ENCODE measurements around the gene RAB17. TPM values are rescaled to one million over a fixed set of nuclear protein-coding genes. Genes with fewer than 3 reads are reported as not detected.

Gene RAB17
- total and polyA plus RNA-seq, 2 of the 4 experiments (the other 2 are of a cell fraction) = 0.41 TPM; not detected in 1

DNA sequence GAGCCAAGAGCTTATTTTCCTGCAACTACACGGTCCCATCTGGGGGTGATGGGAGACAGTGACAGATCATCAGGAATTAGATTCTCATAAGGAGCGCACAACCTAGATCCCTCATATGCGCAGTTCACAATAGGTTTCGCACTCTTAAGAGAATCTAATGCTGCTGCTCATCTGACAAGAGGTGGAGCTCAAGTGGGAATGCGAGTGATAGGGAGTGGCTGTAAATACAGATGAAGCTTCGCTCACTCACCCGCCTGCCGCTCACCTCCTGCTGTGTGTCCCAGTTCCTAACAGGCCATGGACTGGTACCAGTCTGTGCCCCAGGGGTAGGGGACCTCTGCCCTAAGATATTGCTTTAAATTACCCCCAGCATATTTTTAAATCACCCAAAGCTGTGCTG is 47.6 kb upstream of the RAB17 start:
- H3K4me2 ChIP-seq (ENCODE audit: low read depth, low read length) = no peak overlapping the region
- H3K79me1 ChIP-seq (ENCODE audit: low read depth in 1 of 2, low read length in 2 of 2) = peaks cover 50 to 88% of the 10 kb centered on the region in 2 experiments
- peaks cover 5% of the 10 kb centered on the region; the same call in 1 of the 2 replicates for H3K36me3 ChIP-seq (ENCODE audit: control insufficient read depth, insufficient read depth, low read length)
- H4K91ac ChIP-seq (ENCODE audit: insufficient read depth, low read depth, low read length) = no peak overlapping the region
- peaks cover 40% of the 10 kb centered on the region for H4K20me1 ChIP-seq (ENCODE audit: insufficient read depth, low read length)
- H2BK5ac ChIP-seq (ENCODE audit: low read depth, low read length, poor library complexity, severe bottlenecking) = no peak overlapping the region
- no peak overlapping the region for H3K4ac ChIP-seq (ENCODE audit: low read depth, low read length)
- H2BK15ac ChIP-seq (ENCODE audit: low read depth, low read length) = no peak overlapping the region
- H2BK20ac ChIP-seq (ENCODE audit: low read depth, low read length) = no peak overlapping the region
- no peak overlapping the region for H3K23ac ChIP-seq (ENCODE audit: low read depth, low read length)
- POLR2A ChIA-PET (ENCODE audit: unreplicated experiment) = no interaction called here
- H3K4me1 ChIP-seq (ENCODE audit: control insufficient read depth, insufficient read depth, low read length) = no peaks in the 10 kb centered on the region; the same call in 1 of the 2 replicates
- CTCF ChIA-PET = no interaction called here
- H3K9me3 ChIP-seq (ENCODE audit: control insufficient read depth, insufficient read depth, low read length) = 0 out of 2 replicates have a peak, but pooled peaks cover 2% of the 10 kb centered on the region
- H3K9ac ChIP-seq (ENCODE audit: low read depth, low read length) = no peak overlapping the region
- BruUV-seq (replicated peaks) = no TSS peak
- no peak for ATAC-seq (ENCODE audit: low read depth)
- H4K5ac ChIP-seq (ENCODE audit: low read depth, low read length) = no peak overlapping the region
- intact Hi-C loops (cut with micrococcal nuclease) (no loop called here), in situ Hi-C loops (cut with MboI; ENCODE audit: low sequenced_read_pairs) (no loop called here), dilution Hi-C loops (cut with HindIII; ENCODE audit: low sequenced_read_pairs, unreplicated experiment) (no loop called here)
- no peak overlapping the region for H3K18ac ChIP-seq (ENCODE audit: low read depth, low read length)
- WGBS, 2 experiments (ENCODE audit: extremely low coverage in 2 of 2, insufficient read length in 1 of 2) = 100% methylated on average over 2 of the region's 8 CpGs; no CpG with 5 or more reads in 1 of the 2 experiments
- no peak overlapping the region for H3K14ac ChIP-seq (replicated peaks; ENCODE audit: low read depth, low read length)
- H2AFZ ChIP-seq (replicated peaks; ENCODE audit: low read length, poor library complexity) = no peak overlapping the region
- no peak overlapping the region for H4K8ac ChIP-seq (ENCODE audit: low read depth in 2 of 2, low read length in 2 of 2)
- no peak overlapping the region for H2BK120ac ChIP-seq (ENCODE audit: low read depth, low read length)
- H3K4me3 ChIP-seq (ENCODE audit: insufficient read depth, low read depth, low read length) = no peak overlapping the region
- H3K27ac ChIP-seq (ENCODE audit: insufficient read depth, low read length) = no peak overlapping the region
- no peak overlapping the region for H2AK9ac ChIP-seq (replicated peaks; ENCODE audit: low read depth, low read length, poor library complexity)
- H3K27me3 ChIP-seq (ENCODE audit: control insufficient read depth, insufficient read depth, low read length) = no peaks in the 10 kb centered on the region
- no peak overlapping the region for H3K56ac ChIP-seq (ENCODE audit: extremely low read depth, insufficient read depth, low read length)
- no peak overlapping the region for H2AK5ac ChIP-seq (ENCODE audit: low read depth, low read length)
- TF ChIP-seq SMC3 (IDR thresholded peaks at IDR 0.05; ENCODE audit: low read depth, low read length) (no peak), CEBPB (IDR thresholded peaks at IDR 0.05; ENCODE audit: low read depth, low read length) (no peak), CHD1 (IDR thresholded peaks at IDR 0.05; ENCODE audit: low read depth, low read length) (no peak), RAD21 (IDR thresholded peaks at IDR 0.05; ENCODE audit: low read length) (no peak), MAFK (IDR thresholded peaks at IDR 0.05; ENCODE audit: low read depth, low read length) (no peak), RFX5 (IDR thresholded peaks at IDR 0.05; ENCODE audit: low read depth, low read length) (no peak), BHLHE40 (IDR thresholded peaks at IDR 0.05; ENCODE audit: low read depth, low read length) (no peak), MAZ (IDR thresholded peaks at IDR 0.05; ENCODE audit: borderline replicate concordance, low read depth, low read length) (no peak), NFE2L2 (IDR thresholded peaks at IDR 0.05; ENCODE audit: low read depth, low read length) (no peak), MXI1 (IDR thresholded peaks at IDR 0.05; ENCODE audit: borderline replicate concordance, low read depth, low read length) (no peak), RCOR1 (IDR thresholded peaks at IDR 0.05; ENCODE audit: insufficient replicate concordance, low read length) (no peak)
- TF ChIP-seq, protein P1, sequence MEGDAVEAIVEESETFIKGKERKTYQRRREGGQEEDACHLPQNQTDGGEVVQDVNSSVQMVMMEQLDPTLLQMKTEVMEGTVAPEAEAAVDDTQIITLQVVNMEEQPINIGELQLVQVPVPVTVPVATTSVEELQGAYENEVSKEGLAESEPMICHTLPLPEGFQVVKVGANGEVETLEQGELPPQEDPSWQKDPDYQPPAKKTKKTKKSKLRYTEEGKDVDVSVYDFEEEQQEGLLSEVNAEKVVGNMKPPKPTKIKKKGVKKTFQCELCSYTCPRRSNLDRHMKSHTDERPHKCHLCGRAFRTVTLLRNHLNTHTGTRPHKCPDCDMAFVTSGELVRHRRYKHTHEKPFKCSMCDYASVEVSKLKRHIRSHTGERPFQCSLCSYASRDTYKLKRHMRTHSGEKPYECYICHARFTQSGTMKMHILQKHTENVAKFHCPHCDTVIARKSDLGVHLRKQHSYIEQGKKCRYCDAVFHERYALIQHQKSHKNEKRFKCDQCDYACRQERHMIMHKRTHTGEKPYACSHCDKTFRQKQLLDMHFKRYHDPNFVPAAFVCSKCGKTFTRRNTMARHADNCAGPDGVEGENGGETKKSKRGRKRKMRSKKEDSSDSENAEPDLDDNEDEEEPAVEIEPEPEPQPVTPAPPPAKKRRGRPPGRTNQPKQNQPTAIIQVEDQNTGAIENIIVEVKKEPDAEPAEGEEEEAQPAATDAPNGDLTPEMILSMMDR (conservative IDR thresholded peaks at IDR 0.05; ENCODE audit: low read depth, low read length) = no peak
- TF ChIP-seq, protein P2, sequence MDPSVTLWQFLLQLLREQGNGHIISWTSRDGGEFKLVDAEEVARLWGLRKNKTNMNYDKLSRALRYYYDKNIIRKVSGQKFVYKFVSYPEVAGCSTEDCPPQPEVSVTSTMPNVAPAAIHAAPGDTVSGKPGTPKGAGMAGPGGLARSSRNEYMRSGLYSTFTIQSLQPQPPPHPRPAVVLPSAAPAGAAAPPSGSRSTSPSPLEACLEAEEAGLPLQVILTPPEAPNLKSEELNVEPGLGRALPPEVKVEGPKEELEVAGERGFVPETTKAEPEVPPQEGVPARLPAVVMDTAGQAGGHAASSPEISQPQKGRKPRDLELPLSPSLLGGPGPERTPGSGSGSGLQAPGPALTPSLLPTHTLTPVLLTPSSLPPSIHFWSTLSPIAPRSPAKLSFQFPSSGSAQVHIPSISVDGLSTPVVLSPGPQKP (IDR thresholded peaks at IDR 0.05; ENCODE audit: borderline replicate concordance, low read depth, low read length) = no peak
- DNase-seq = no peak
- H3K9me1 ChIP-seq (ENCODE audit: insufficient read depth, low read length) = peaks cover 7% of the 10 kb centered on the region

All from IMR-90 (cell line).